Upper lobe of left lung (tissue), 6 donors: ENCODE measurements around the gene STIM1. TPM values are rescaled to one million over a fixed set of nuclear protein-coding genes. Genes with fewer than 3 reads are reported as not detected.

Source experiments
- ATAC-seq, 2 donors: fragments of 200-7000 bp; cut with Tn5 transposase; one replicate each; pipeline ENCODE4 v1.9.1; 2022; ENCODE audit warnings: mild to moderate bottlenecking in 2 of 2, moderate library complexity in 2 of 2; ENCODE audit not compliant: low FRiP score in 2 of 2
- DNase-seq, 2 donors: peaks; one replicate each; pipeline ENCODE4 v3.0.0-alpha.2; 2019 to 2020
- H3K27ac ChIP-seq, 4 donors: fragments of 200-600 bp; sonication (generic); one replicate each; pipeline ENCODE4 v1.5.1; 2016 to 2019
- H3K27me3 ChIP-seq, 4 donors: fragments of 200-600 bp; sonication (generic); one replicate each; pipeline ENCODE4 v1.5.1; 2017 to 2019
- H3K36me3 ChIP-seq, 4 donors: fragments of 200-600 bp; sonication (generic); one replicate each; pipeline ENCODE4 v1.5.1; 2016 to 2019
- H3K4me1 ChIP-seq, 4 donors: fragments of 200-600 bp; sonication (generic); one replicate each; pipeline ENCODE4 v1.5.1; 2018 to 2019
- H3K4me3 ChIP-seq, 4 donors: fragments of 200-600 bp; sonication (generic); one replicate each; pipeline ENCODE4 v1.5.1; 2017 to 2019; ENCODE audit warnings: mild to moderate bottlenecking in 2 of 4, moderate library complexity in 1 of 4
- H3K9me3 ChIP-seq, 4 donors: fragments of 200-600 bp; sonication (generic); one replicate each; pipeline ENCODE4 v1.5.1; 2018 to 2019
- EP300 ChIP-seq, 4 donors: sonication (generic); formaldehyde crosslinking; IDR thresholded peaks; one replicate each; pipeline ENCODE4 v1.5.1; 2017; ENCODE audit warnings: antibody characterized with exemption in 4 of 4, control low read depth in 2 of 4
- POLR2A ChIP-seq, 4 donors: fragments of 450-650 bp; IDR thresholded peaks; one replicate each; pipeline ENCODE4 v1.5.1; 2016 to 2017; ENCODE audit warnings: antibody characterized with exemption in 4 of 4, mild to moderate bottlenecking in 2 of 4
- POLR2AphosphoS5 ChIP-seq, 2 donors: sonication (generic); formaldehyde crosslinking; IDR thresholded peaks; one replicate each; pipeline ENCODE4 v1.5.1; 2017; ENCODE audit warnings: antibody characterized with exemption in 2 of 2
- WGBS, 2 donors: methylation state at CpG; one replicate each; pipeline ENCODE4 v1.1.5; 2017 to 2018; 5-methylcytosine and 5-hydroxymethylcytosine counted together
- total RNA-seq, 6 donors: library from RNA; depleted of rRNA in 4 of 6; stranded (reverse); fragments of >200 nt in 4 of 6; gene quantifications; one replicate each; pipeline versions ENCODE4 v1.1.0 to v1.2.1, GENCODE V29; 2016 to 2021
- TF ChIP-seq, protein P1 (sequence below), 6 experiments: fragments of 450-650 bp in 4 of 6; fragments of 200-600 bp in 2 of 6; sonication (generic) in 2 of 6; IDR thresholded peaks; one replicate each; pipeline ENCODE4 v1.5.1; 2016 to 2019; ENCODE audit warnings: antibody characterized with exemption in 6 of 6
- donor health status: DM: no; HTN: no; CAD: no; lungs with moderate emphysema.
- donor health status: DM: no; HTN: yes; CAD: no; lungs with severe emphysema.

Gene STIM1
- total RNA-seq, 6 donors from 2014 or later: 39.7 to 81.8 (median 56.5) TPM

- no peak for DNase-seq
- WGBS, 2 donors: 62 to 74% methylated on average over 1 of the region's 1 CpG
- Histone ChIP-seq H3K9me3 (no peaks in the 10 kb centered on the region), H3K36me3 (peaks cover 0 to 19% (median 7%) of the 10 kb centered on the region in 4 donors), H3K4me3 (no peak overlapping the region), H3K27ac (no peak overlapping the region), H3K27me3 (no peaks in the 10 kb centered on the region), H3K4me1 (no peaks in the 10 kb centered on the region)
- no peak for ATAC-seq
- TF ChIP-seq POLR2A (IDR thresholded peaks at IDR 0.05) (no peak), EP300 (IDR thresholded peaks at IDR 0.05) (no peak), POLR2AphosphoS5 (IDR thresholded peaks at IDR 0.05) (no peak)
- TF ChIP-seq, protein P1, sequence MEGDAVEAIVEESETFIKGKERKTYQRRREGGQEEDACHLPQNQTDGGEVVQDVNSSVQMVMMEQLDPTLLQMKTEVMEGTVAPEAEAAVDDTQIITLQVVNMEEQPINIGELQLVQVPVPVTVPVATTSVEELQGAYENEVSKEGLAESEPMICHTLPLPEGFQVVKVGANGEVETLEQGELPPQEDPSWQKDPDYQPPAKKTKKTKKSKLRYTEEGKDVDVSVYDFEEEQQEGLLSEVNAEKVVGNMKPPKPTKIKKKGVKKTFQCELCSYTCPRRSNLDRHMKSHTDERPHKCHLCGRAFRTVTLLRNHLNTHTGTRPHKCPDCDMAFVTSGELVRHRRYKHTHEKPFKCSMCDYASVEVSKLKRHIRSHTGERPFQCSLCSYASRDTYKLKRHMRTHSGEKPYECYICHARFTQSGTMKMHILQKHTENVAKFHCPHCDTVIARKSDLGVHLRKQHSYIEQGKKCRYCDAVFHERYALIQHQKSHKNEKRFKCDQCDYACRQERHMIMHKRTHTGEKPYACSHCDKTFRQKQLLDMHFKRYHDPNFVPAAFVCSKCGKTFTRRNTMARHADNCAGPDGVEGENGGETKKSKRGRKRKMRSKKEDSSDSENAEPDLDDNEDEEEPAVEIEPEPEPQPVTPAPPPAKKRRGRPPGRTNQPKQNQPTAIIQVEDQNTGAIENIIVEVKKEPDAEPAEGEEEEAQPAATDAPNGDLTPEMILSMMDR (IDR thresholded peaks at IDR 0.05): no peak
Observed at GRCh38 chr11:4054643-4055042, 199.2 kb downstream of the STIM1 start.

DNA sequence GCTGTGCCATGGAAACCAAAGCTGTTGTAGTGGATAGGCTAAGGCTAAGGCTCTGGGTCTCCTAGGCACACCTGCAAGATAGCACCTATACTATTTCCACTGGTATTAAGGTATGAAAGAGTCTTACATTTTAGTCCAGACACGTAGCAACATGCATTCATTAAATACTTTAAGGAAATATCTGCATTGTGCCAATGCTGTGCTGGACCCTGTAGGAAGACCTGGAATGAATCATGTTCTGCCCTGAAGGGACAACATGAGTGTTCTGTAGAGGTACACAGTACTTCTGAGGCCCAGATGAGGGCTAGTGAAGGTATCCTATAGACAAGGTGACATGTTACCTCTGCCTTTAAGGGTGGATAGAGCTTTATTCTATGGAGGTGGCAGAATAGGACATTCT, 204.0 kb downstream of the STIM1 start:
- Histone ChIP-seq H3K4me3 (no peak overlapping the region), H3K27me3 (no peaks in the 10 kb centered on the region), H3K9me3 (no peaks in the 10 kb centered on the region), H3K27ac (no peak overlapping the region), H3K4me1 (peaks cover 0 to 9% (median 4%) of the 10 kb centered on the region in 4 donors), H3K36me3 (peaks cover 0 to 30% (median 17%) of the 10 kb centered on the region in 4 donors)
- ATAC-seq (no peak), DNase-seq (no peak)
- 91 to 100% methylated on average over 1 of the region's 1 CpG for WGBS, 2 donors
- TF ChIP-seq POLR2AphosphoS5 (IDR thresholded peaks at IDR 0.05) (no peak), EP300 (IDR thresholded peaks at IDR 0.05) (no peak), POLR2A (IDR thresholded peaks at IDR 0.05) (no peak)
- TF ChIP-seq, protein P1 (IDR thresholded peaks at IDR 0.05): no peak

DNA sequence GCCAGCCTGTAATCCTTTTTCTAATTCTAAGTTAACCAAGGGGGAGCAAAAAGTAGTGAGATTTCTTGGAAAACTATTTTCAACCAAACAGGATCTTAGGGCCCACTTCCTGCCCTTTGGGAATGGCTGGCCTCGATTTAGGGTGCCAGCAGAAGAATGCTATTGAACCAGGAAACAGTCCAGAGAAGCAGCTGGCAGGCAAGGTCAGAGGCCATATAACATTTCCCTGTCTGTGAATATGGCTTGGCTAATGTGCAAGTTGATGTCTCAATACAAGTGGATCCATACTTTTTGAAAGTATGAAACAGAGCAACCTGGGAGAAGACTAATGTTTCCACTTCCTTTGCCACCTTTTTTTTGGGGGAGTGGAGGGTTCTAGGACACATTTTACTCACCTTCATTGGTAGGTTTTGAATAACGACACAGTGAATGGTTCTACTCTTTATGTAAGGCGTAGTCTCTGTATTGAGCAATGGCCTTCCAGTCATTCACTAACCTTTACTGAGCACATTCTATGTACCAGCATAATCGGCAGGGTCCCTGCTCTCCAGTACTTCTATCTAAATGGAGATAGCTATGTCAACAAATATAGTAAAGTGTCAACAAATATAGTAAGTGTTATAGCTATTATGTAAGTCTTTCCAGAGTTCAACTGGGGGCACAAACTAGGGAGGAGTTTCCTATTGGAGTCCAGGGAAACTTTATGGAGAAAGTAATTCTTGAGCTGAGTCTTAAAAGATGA, 204.9 kb downstream of the STIM1 start:
- peaks cover 0 to 30% (median 17%) of the 10 kb centered on the region in 4 donors for H3K36me3 ChIP-seq
- no peak overlapping the region for H3K4me3 ChIP-seq
- H3K4me1 ChIP-seq: peaks cover 0 to 14% (median 4%) of the 10 kb centered on the region in 4 donors
- TF ChIP-seq, protein P1 (IDR thresholded peaks at IDR 0.05): no peak
- no peak for TF ChIP-seq EP300 (IDR thresholded peaks at IDR 0.05)
- TF ChIP-seq POLR2A (IDR thresholded peaks at IDR 0.05): no peak
- TF ChIP-seq POLR2AphosphoS5 (IDR thresholded peaks at IDR 0.05): no peak
- ATAC-seq: no peak
- H3K9me3 ChIP-seq: no peaks in the 10 kb centered on the region
- 51 to 59% methylated on average over 4 of the region's 4 CpGs for WGBS, 2 donors
- H3K27ac ChIP-seq: no peak overlapping the region
- DNase-seq: no peak
- no peaks in the 10 kb centered on the region for H3K27me3 ChIP-seq

- DNase-seq: no peak
Observed at GRCh38 chr11:4061700-4062099, 206.2 kb downstream of the STIM1 start.

More at GRCh38 chr11:4061700-4062099, 206.2 kb downstream of the STIM1 start:
- TF ChIP-seq POLR2A (IDR thresholded peaks at IDR 0.05) (no peak), POLR2AphosphoS5 (IDR thresholded peaks at IDR 0.05) (no peak), EP300 (IDR thresholded peaks at IDR 0.05) (no peak)
- TF ChIP-seq, protein P1 (IDR thresholded peaks at IDR 0.05): no peak
- Histone ChIP-seq H3K4me1 (peaks cover 0 to 15% (median 7%) of the 10 kb centered on the region in 4 donors), H3K4me3 (no peak overlapping the region), H3K27me3 (no peaks in the 10 kb centered on the region), H3K27ac (no peak overlapping the region), H3K36me3 (peaks cover 0 to 21% (median 15%) of the 10 kb centered on the region in 4 donors), H3K9me3 (no peaks in the 10 kb centered on the region)
- no peak for ATAC-seq
- WGBS, 2 donors: 78 to 88% methylated on average over 1 of the region's 1 CpG
